CD14-positive monocyte (primary cell): ENCODE measurements around the gene ARL14. TPM values are rescaled to one million over a fixed set of nuclear protein-coding genes. Genes with fewer than 3 reads are reported as not detected.

ENCODE experiments used
- DNase-seq, 3 donors: peaks; one replicate each; pipeline ENCODE4 v3.0.0-alpha.2; 2011 to 2022
- H2AFZ ChIP-seq: 2 replicates; pipeline ENCODE4 v1.6.0; 2012; ENCODE audit warnings: mild to moderate bottlenecking, low read depth, low read length, inconsistent platforms; ENCODE audit not compliant: insufficient read depth, poor library complexity, severe bottlenecking
- H3K27ac ChIP-seq, 2 donors: 1 replicate in 1 of 2; 2 replicates in 1 of 2; pipeline ENCODE4 v1.5.1; 2012 to 2013; ENCODE audit warnings: low read length in 2 of 2, control low read depth in 1 of 2, inconsistent platforms in 1 of 2, low read depth in 1 of 2, mild to moderate bottlenecking in 1 of 2
- H3K27me3 ChIP-seq, 2 donors: one replicate each; pipeline versions ENCODE4 v1.6.0 to v1.6.1; 2011 to 2013; ENCODE audit warnings: low read length in 2 of 2; ENCODE audit not compliant: control insufficient read depth in 2 of 2, insufficient read depth in 2 of 2
- H3K36me3 ChIP-seq, 2 donors: replicated peaks in 1 of 2; 1 replicate in 1 of 2; 2 replicates in 1 of 2; pipeline versions ENCODE4 v1.5.1 to v1.6.1; 2012 to 2013; ENCODE audit warnings: low read length in 2 of 2, control low read depth in 1 of 2, inconsistent platforms in 1 of 2, mild to moderate bottlenecking in 1 of 2; ENCODE audit not compliant: insufficient read depth in 2 of 2, control insufficient read depth in 1 of 2
- H3K4me1 ChIP-seq, 2 donors: 1 replicate in 1 of 2; 2 replicates in 1 of 2; pipeline versions ENCODE4 v1.5.1 to v1.6.1; 2012 to 2013; ENCODE audit warnings: low read length in 2 of 2, control low read depth in 1 of 2, inconsistent platforms in 1 of 2, mild to moderate bottlenecking in 1 of 2, moderate library complexity in 1 of 2; ENCODE audit not compliant: insufficient read depth in 2 of 2, control insufficient read depth in 1 of 2
- H3K4me2 ChIP-seq: replicated peaks from 2 replicates; pipeline ENCODE3; 2012; ENCODE audit warnings: low read length, moderate library complexity, mild to moderate bottlenecking; ENCODE audit not compliant: poor library complexity, severe bottlenecking; ENCODE audit errors: extremely low read depth
- H3K4me3 ChIP-seq, 3 experiments: fragments of 200-600 bp in 1 of 3; sonication (generic) in 1 of 3; replicated peaks in 1 of 3; 1 replicate in 2 of 3; 2 replicates in 1 of 3; pipeline ENCODE4 v1.5.1; 2011 to 2013; ENCODE audit warnings: low read length in 3 of 3, mild to moderate bottlenecking in 3 of 3, control low read depth in 2 of 3, low read depth in 2 of 3, inconsistent platforms in 1 of 3, moderate library complexity in 1 of 3
- H3K79me2 ChIP-seq: 2 replicates; pipeline ENCODE4 v1.6.0; 2012; ENCODE audit warnings: mild to moderate bottlenecking, control low read depth, inconsistent platforms, low read length, moderate library complexity; ENCODE audit not compliant: insufficient read depth
- H3K9ac ChIP-seq: 2 replicates; pipeline ENCODE4 v1.6.0; 2017; ENCODE audit warnings: low read length, mild to moderate bottlenecking; ENCODE audit not compliant: insufficient read depth, poor library complexity, severe bottlenecking
- H3K9me3 ChIP-seq, 2 donors: replicated peaks in 1 of 2; 1 replicate in 1 of 2; 2 replicates in 1 of 2; pipeline versions ENCODE4 v1.5.1 to v1.6.1; 2012 to 2013; ENCODE audit warnings: low read length in 2 of 2, control low read depth in 1 of 2; ENCODE audit not compliant: control insufficient read depth in 1 of 2, insufficient read depth in 1 of 2
- H4K20me1 ChIP-seq: 2 replicates; pipeline ENCODE4 v1.6.0; 2012; ENCODE audit warnings: mild to moderate bottlenecking, low read length, control low read depth, moderate library complexity; ENCODE audit not compliant: insufficient read depth
- H3K27ac Mint-ChIP-seq, 7 donors: one replicate each; pipeline ENCODE4 v1.8.0; 2020; ENCODE audit warnings: mild to moderate bottlenecking in 7 of 7, mixed read lengths in 7 of 7, moderate library complexity in 6 of 7, inconsistent platforms in 2 of 7
- H3K27me3 Mint-ChIP-seq, 3 donors: one replicate each; pipeline ENCODE4 v1.8.0; 2021 to 2022; ENCODE audit warnings: low read depth in 3 of 3, mild to moderate bottlenecking in 3 of 3, mixed read lengths in 3 of 3, moderate library complexity in 3 of 3, inconsistent platforms in 1 of 3
- H3K36me3 Mint-ChIP-seq, 2 donors: one replicate each; pipeline ENCODE4 v1.8.0; 2020; ENCODE audit warnings: mixed read lengths in 2 of 2, inconsistent platforms in 1 of 2, mild to moderate bottlenecking in 1 of 2
- H3K4me1 Mint-ChIP-seq: one replicate; pipeline ENCODE4 v1.8.0; 2020; ENCODE audit warnings: mild to moderate bottlenecking, mixed read lengths
- H3K4me3 Mint-ChIP-seq, 2 donors: one replicate each; pipeline ENCODE4 v1.8.0; 2020; ENCODE audit warnings: mild to moderate bottlenecking in 2 of 2, mixed read lengths in 2 of 2, moderate library complexity in 1 of 2
- H3K9me3 Mint-ChIP-seq, 7 donors: one replicate each; pipeline ENCODE4 v1.8.0; 2020 to 2022; ENCODE audit warnings: mixed read lengths in 7 of 7, mild to moderate bottlenecking in 6 of 7, moderate library complexity in 6 of 7, inconsistent platforms in 2 of 7
- CTCF ChIP-seq: fragments of 200-600 bp; IDR thresholded peaks from one replicate; pipeline ENCODE4 v1.8.0; 2022; ENCODE audit warnings: antibody characterized with exemption, mild to moderate bottlenecking
- WGBS: methylation state at CpG from one replicate; pipeline ENCODE4 v1.1.5; 2013; ENCODE audit warnings: missing lambda C conversion rate; ENCODE audit not compliant: insufficient coverage; 5-methylcytosine and 5-hydroxymethylcytosine counted together
- intact Hi-C, 2 donors: fragments of 100-400 bp; cut with micrococcal nuclease; formaldehyde crosslinking; loops; one replicate each; pipeline versions ENCODE4 v1.15.0 to v1.15.1; 2023
- polyA plus RNA-seq, 3 donors: library from polyadenylated mRNA; depleted of rRNA in 1 of 3; unstranded in 2 of 3; stranded (reverse) in 1 of 3; fragments of 300-500 nt in 2 of 3; fragments of >200 nt in 1 of 3; fragmentation: Illumina TruSeq in 2 of 3; gene quantifications; 1 replicate in 2 of 3; 2 replicates in 1 of 3; pipeline ENCODE4 v1.2.3, GENCODE V29; 2012 to 2021

The ARL14 gene
- polyA plus RNA-seq, 3 donors: not detected

DNA sequence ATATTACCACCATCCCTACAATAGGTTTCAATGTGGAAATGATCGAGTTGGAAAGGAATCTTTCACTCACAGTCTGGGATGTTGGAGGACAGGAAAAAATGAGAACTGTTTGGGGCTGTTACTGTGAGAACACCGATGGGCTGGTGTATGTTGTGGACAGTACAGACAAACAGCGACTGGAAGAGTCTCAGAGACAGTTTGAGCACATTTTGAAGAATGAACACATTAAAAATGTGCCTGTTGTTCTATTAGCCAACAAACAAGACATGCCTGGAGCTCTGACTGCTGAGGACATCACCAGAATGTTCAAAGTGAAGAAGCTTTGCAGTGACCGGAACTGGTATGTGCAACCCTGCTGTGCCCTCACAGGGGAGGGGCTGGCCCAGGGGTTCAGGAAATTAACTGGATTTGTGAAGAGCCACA lies 510 bp downstream of the ARL14 start:
- no peaks in the 10 kb centered on the region for H3K36me3 Mint-ChIP-seq
- Histone ChIP-seq H3K36me3 (no peaks in the 10 kb centered on the region), H2AFZ (no peak overlapping the region), H3K27me3 (no peaks in the 10 kb centered on the region), H4K20me1 (no peaks in the 10 kb centered on the region), H3K4me1 (no peaks in the 10 kb centered on the region), H3K9me3 (no peaks in the 10 kb centered on the region), H3K9ac (no peak overlapping the region), H3K79me2 (no peaks in the 10 kb centered on the region), H3K27ac (no peak overlapping the region), H3K4me2 (no peak overlapping the region), H3K4me3 (no peak overlapping the region)
- 100% methylated on average over 2 of the region's 4 CpGs for WGBS
- intact Hi-C loops: no loop called here
- H3K27ac Mint-ChIP-seq: no peak overlapping the region
- no peak overlapping the region for H3K4me3 Mint-ChIP-seq
- no peak for TF ChIP-seq CTCF
- peaks cover 1 to 3% (median 2%) of the 10 kb centered on the region in 3 donors for H3K27me3 Mint-ChIP-seq
- peaks cover 0 to 2% (median 0%) of the 10 kb centered on the region in 7 donors for H3K9me3 Mint-ChIP-seq
- H3K4me1 Mint-ChIP-seq: no peaks in the 10 kb centered on the region
- no peak for DNase-seq

DNA sequence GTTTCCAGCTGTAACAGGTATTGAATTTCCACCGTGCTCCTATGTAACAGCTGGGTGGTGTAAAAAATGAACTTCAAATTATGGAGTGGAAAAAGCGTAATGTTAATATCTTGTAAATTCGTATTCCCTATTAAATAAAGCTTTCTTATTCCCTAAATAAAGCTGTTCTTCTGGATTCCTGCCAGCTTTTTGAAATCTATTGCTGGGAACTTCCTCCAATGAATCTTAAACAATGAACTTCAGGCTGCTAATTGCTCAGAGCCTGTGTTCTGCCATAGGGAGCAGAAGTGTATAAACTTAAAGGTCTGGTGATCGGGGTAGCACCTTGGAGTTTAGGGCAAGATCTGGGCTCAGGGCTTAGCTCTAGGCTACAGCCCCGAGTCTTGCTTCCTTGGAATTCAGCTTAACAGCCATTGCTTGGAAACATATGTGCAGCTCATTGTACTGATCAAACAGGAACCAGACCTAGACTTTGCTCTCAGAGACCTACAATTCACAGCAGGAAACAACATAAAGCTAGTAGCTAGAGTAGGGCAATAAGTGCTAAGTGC lies 1.4 kb downstream of the ARL14 start:
- no peak overlapping the region for H3K4me3 ChIP-seq
- Mint-ChIP-seq H3K36me3 (no peaks in the 10 kb centered on the region), H3K27me3 (peaks cover 1 to 5% (median 2%) of the 10 kb centered on the region in 3 donors), H3K4me3 (no peak overlapping the region), H3K4me1 (no peaks in the 10 kb centered on the region), H3K9me3 (peaks cover 0 to 2% (median 0%) of the 10 kb centered on the region in 7 donors), H3K27ac (no peak overlapping the region)
- WGBS: 55% methylated on average over 2 of the region's 5 CpGs
- DNase-seq: no peak
- H3K9me3 ChIP-seq: no peaks in the 10 kb centered on the region
- H3K4me2 ChIP-seq: no peak overlapping the region
- no peaks in the 10 kb centered on the region for H3K36me3 ChIP-seq
- H2AFZ ChIP-seq: no peak overlapping the region
- no peaks in the 10 kb centered on the region for H4K20me1 ChIP-seq
- no peaks in the 10 kb centered on the region for H3K79me2 ChIP-seq
- H3K4me1 ChIP-seq: no peaks in the 10 kb centered on the region
- intact Hi-C loops: no loop called here
- no peak for TF ChIP-seq CTCF
- H3K9ac ChIP-seq: no peak overlapping the region
- H3K27ac ChIP-seq: no peak overlapping the region
- no peaks in the 10 kb centered on the region for H3K27me3 ChIP-seq
